Activated CD4-positive, alpha-beta T cell treated with anti-CD3 and anti-CD28 coated beads, Interleukin-2, amount 50 U/mL, for 24 hours (primary cell): Measurements from ENCODE around the gene ASCL1.

Source experiments
- DNase-seq, 2 donors: peaks; one replicate each; pipeline ENCODE4 v3.0.0-alpha.2; 2020; ENCODE audit warnings: low read depth in 1 of 2, low spot score in 1 of 2

The ASCL1 gene

GRCh38 chr12:102950950-102951619 lies 6.4 kb upstream of the ASCL1 start:
- DNase-seq = no peak

- DNase-seq = no peak
Observed at GRCh38 chr12:102951841-102952240, 5.6 kb upstream of the ASCL1 start.

GRCh38 chr12:102953221-102953620 lies 4.3 kb upstream of the ASCL1 start:
- no peak for DNase-seq

- no peak for DNase-seq
Observed at GRCh38 chr12:102954134-102954533, 3.3 kb upstream of the ASCL1 start.

GRCh38 chr12:102955926-102956737 lies 1.3 kb upstream of the ASCL1 start:
- DNase-seq = no peak

GRCh38 chr12:102956738-102957327 lies 641 bp upstream of the ASCL1 start:
- no peak for DNase-seq

- no peak for DNase-seq
Observed at GRCh38 chr12:102958073-102958829, 777 bp downstream of the ASCL1 start.

- no peak for DNase-seq
Observed at GRCh38 chr12:102958830-102959176, 1.3 kb downstream of the ASCL1 start.

- no peak for DNase-seq
Observed at GRCh38 chr12:102959391-102959790, 1.9 kb downstream of the ASCL1 start.

GRCh38 chr12:102960766-102961465 lies 3.4 kb downstream of the ASCL1 start:
- no peak for DNase-seq

- DNase-seq = no peak
Observed at GRCh38 chr12:102961466-102961855, 4.0 kb downstream of the ASCL1 start.

GRCh38 chr12:102962532-102962931 lies 5.1 kb downstream of the ASCL1 start:
- no peak for DNase-seq

- DNase-seq = no peak
Observed at GRCh38 chr12:102962986-102963385, 5.5 kb downstream of the ASCL1 start.

GRCh38 chr12:102963796-102964195 lies 6.3 kb downstream of the ASCL1 start:
- no peak for DNase-seq

- no peak for DNase-seq
Observed at GRCh38 chr12:102964872-102965271, 7.4 kb downstream of the ASCL1 start.

GRCh38 chr12:102965281-102966155 lies 8.0 kb downstream of the ASCL1 start:
- DNase-seq = no peak

GRCh38 chr12:102966200-102966863 lies 8.9 kb downstream of the ASCL1 start:
- DNase-seq = no peak

GRCh38 chr12:102970780-102971179 lies 13.3 kb downstream of the ASCL1 start:
- DNase-seq = no peak

GRCh38 chr12:102971227-102971626 lies 13.8 kb downstream of the ASCL1 start:
- DNase-seq = no peak

GRCh38 chr12:102973583-102973982 lies 16.1 kb downstream of the ASCL1 start:
- DNase-seq = no peak
